GM10266 (cell line): Measurements from ENCODE around the gene CCDC69.
A peak's percentile ranks its signal among the peaks of the same experiment; 100 is the strongest.
"Not testable (repeated sequence)": the region's sequence is repeated elsewhere in the genome, so short reads cannot be mapped to it uniquely, and the experiment has no call there.

Source experiments
- DNase-seq: peaks from one replicate; pipeline ENCODE4 v3.0.0; 2012; ENCODE audit errors: extremely low spot score
- TF ChIP-seq, protein P1 (sequence below): IDR thresholded peaks from 2 replicates; pipeline ENCODE4 v1.5.1; 2012; ENCODE audit warnings: mild to moderate bottlenecking, low read depth; ENCODE audit not compliant: control insufficient read depth, insufficient read depth; ENCODE audit errors: missing control alignments

Gene CCDC69

DNA sequence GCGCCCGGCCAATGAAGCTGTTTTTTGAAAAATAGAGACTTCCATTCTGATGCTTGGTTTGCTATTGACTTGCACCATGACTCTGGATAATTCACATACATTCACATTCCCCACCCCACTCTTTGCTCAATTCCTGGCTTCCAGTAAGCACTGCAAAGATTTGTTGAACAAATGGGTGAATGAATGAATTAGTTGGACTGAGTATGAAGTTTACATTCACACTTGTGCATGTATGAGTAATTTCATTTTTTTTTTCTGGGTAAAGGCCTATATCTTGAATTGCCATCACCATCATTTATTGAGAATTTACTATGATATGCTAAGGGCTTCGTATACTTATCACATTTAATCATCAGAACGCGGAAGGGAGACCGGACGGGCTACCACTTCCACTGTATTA is 13.8 kb upstream of the CCDC69 start:
- TF ChIP-seq, protein P1, sequence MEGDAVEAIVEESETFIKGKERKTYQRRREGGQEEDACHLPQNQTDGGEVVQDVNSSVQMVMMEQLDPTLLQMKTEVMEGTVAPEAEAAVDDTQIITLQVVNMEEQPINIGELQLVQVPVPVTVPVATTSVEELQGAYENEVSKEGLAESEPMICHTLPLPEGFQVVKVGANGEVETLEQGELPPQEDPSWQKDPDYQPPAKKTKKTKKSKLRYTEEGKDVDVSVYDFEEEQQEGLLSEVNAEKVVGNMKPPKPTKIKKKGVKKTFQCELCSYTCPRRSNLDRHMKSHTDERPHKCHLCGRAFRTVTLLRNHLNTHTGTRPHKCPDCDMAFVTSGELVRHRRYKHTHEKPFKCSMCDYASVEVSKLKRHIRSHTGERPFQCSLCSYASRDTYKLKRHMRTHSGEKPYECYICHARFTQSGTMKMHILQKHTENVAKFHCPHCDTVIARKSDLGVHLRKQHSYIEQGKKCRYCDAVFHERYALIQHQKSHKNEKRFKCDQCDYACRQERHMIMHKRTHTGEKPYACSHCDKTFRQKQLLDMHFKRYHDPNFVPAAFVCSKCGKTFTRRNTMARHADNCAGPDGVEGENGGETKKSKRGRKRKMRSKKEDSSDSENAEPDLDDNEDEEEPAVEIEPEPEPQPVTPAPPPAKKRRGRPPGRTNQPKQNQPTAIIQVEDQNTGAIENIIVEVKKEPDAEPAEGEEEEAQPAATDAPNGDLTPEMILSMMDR = no peak
- DNase-seq = no peak

DNA sequence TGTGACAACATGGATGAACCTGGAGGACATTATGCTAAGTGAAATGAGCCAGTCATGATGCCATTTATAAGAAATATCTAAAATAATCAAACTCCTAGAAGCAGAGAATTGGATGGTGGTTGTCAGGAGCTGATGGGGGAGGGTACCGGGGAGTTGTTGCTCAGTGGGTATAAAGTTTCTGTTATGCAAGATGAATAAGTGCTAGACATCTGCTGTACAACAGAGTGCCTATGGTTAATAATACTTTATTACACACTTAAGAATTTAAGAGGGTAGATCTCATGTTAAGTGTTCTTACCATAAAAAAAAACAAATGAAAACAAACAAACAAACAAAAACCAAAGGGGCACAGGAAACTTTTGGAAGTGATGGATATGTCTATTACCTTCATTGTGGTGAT is 13.0 kb upstream of the CCDC69 start:
- TF ChIP-seq, protein P1 = no peak
- DNase-seq = no peak

- not testable (repeated sequence) for DNase-seq
These were observed 11.3 kb upstream of the CCDC69 start for GRCh38 chr5:151235239-151235571.

DNA sequence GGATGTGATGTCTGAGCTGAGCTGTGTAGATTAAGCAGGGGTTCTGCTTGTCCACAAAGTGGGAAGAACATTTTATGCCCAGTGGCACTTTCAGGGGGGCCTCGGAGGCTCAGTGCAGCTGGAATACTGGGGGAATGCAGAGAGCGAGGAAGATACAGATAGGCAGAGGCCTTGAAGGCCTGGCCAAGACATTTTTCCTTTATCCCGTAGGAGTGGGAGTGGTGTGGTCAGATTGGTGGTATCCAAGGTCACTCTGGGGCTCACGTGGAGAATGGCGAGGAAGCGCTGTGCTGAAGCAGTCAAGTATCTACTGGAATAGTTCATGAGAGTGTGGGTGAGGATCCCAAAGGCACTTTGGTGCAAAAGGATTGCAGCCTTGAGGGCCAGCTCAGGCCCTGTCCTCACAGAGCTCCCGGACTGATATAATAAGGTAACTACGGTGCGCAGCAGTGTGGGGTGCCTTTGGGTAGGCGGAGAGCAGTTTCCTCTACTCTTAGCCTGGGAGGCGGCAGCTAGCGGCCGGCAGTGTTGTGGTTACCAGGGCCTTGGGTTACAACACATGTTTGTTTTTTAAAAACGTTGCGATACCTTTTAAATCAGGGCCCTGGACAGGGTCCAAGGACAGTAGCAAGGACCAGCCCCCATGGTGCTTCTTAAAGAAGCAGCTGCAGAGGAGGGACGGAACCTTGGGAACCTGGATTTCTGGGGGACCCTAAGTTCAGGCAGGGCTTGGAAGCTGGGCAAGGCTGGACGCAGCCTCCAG is 10.8 kb upstream of the CCDC69 start:
- TF ChIP-seq, protein P1 = no peak
- DNase-seq = peak; percentile 79

- TF ChIP-seq, protein P1 = no peak
These were observed 9.8 kb upstream of the CCDC69 start for GRCh38 chr5:151233616-151234085.

DNA sequence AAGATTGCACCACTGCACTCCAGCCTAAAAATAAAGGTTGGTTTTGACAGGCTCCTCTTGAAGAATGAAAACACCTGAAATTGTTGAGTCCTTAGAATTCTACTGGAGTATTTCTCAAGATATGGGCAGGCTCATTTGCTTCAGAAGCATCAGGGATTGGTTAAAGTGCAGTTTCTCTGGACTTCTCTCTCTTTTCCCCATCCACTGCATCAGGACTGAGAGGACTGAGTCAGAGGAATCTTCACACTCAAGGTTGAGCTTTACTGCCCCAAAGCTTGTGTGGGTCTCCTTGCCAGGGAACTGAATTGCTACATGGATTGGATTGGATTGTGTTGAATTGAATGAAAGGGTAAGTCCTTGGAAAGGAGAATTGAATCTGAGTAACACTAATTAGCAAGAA is 7.5 kb upstream of the CCDC69 start:
- TF ChIP-seq, protein P1 = no peak
- DNase-seq = no peak

More at GRCh38 chr5:151233616-151234085, 9.8 kb upstream of the CCDC69 start:
- DNase-seq = peak; percentile 57

GRCh38 chr5:151230048-151230680 is 6.3 kb upstream of the CCDC69 start:
- DNase-seq = no peak
- TF ChIP-seq, protein P1 = no peak
